Esophagus squamous epithelium (tissue), 5 donors: Measurements from ENCODE around the gene CCDC183. TPM values are rescaled to one million over a fixed set of nuclear protein-coding genes. Genes with fewer than 3 reads are reported as not detected.
"Not testable (repeated sequence)": the region's sequence is repeated elsewhere in the genome, so short reads cannot be mapped to it uniquely, and the experiment has no call there.

Experiments used
- DNase-seq: peaks from one replicate; lab custom pipeline; 2025; lab: John Stamatoyannopoulos, UW
- H3K27ac ChIP-seq, 4 donors: fragments of 200-600 bp; sonication (generic); one replicate each; pipeline ENCODE4 v1.5.1; 2016 to 2019; ENCODE audit warnings: mild to moderate bottlenecking in 1 of 4
- H3K27me3 ChIP-seq, 4 donors: fragments of 200-600 bp; sonication (generic); 1 replicate in 3 of 4; 2 replicates in 1 of 4; pipeline versions ENCODE4 v1.5.1 to v1.6.0; 2017 to 2021; ENCODE audit warnings: antibody characterized with exemption in 1 of 4
- H3K36me3 ChIP-seq, 3 donors: fragments of 200-600 bp; sonication (generic); one replicate each; pipeline ENCODE4 v1.5.1; 2016 to 2019
- H3K4me1 ChIP-seq, 3 donors: fragments of 200-600 bp; sonication (generic); one replicate each; pipeline ENCODE4 v1.5.1; 2017 to 2019
- H3K4me3 ChIP-seq, 4 donors: fragments of 200-600 bp; sonication (generic); 1 replicate in 3 of 4; 2 replicates in 1 of 4; pipeline ENCODE4 v1.5.1; 2016 to 2019; ENCODE audit warnings: mild to moderate bottlenecking in 2 of 4, moderate library complexity in 1 of 4
- H3K9me3 ChIP-seq, 3 donors: fragments of 200-600 bp; sonication (generic); one replicate each; pipeline ENCODE4 v1.5.1; 2016 to 2019
- POLR2A ChIP-seq, 4 donors: fragments of 450-650 bp; IDR thresholded peaks; one replicate each; pipeline ENCODE4 v1.6.1; 2017; ENCODE audit warnings: antibody characterized with exemption in 4 of 4, mild to moderate bottlenecking in 4 of 4, moderate library complexity in 3 of 4
- WGBS, 2 donors: methylation state at CpG; one replicate each; pipeline ENCODE4 v1.1.5; 2018; 5-methylcytosine and 5-hydroxymethylcytosine counted together
- intact Hi-C: fragments of 100-400 bp; cut with DNase I; formaldehyde crosslinking; loops from one replicate; pipeline ENCODE4 v1.15.0; 2022
- total RNA-seq, 4 donors: library from RNA; depleted of rRNA; stranded (reverse); fragments of >200 nt; gene quantifications; one replicate each; pipeline ENCODE4 v1.1.0, GENCODE V29; 2016
- TF ChIP-seq, protein P1 (sequence below), 6 experiments: fragments of 450-650 bp in 4 of 6; fragments of 200-600 bp in 2 of 6; sonication (generic) in 2 of 6; IDR thresholded peaks; one replicate each; pipeline ENCODE4 v1.5.1; 2016 to 2019; ENCODE audit warnings: antibody characterized with exemption in 6 of 6, mild to moderate bottlenecking in 4 of 6, moderate library complexity in 4 of 6
- donor health status: DM: yes; HTN: yes; CAD: no.

Gene CCDC183
- total RNA-seq, 4 donors from 2014 or later, result 2.1 TPM; not detected in 3

DNA sequence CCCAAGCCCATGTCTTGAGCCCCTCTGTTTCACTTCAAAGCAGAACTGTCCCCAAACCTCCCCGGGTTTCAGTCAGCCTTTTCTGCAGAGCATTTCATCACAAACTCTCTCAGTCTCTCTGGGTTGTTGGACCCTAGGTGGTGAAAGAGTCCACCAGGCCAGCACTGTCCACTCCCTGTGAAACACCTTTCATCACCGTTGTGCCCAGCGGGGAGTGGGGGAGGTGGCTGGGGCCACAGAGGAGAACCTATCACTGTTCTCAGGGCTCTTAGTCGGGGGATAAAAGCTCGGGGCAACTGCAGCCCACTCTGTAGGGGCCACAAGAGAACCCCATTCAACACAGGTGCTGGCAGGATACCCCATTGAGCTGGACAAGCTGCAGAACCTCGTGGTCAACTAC is 6.2 kb downstream of the CCDC183 start:
- intact Hi-C loops, result no loop called here
- WGBS, 2 donors, result 63 to 71% methylated on average over 4 of the region's 6 CpGs
- Histone ChIP-seq H3K27ac (no peak overlapping the region), H3K9me3 (no peaks in the 10 kb centered on the region), H3K36me3 (peaks cover 0 to 8% (median 0%) of the 10 kb centered on the region in 3 donors), H3K4me3 (no peak overlapping the region), H3K4me1 (peaks cover 34 to 53% (median 36%) of the 10 kb centered on the region in 3 donors), H3K27me3 (peaks cover 0 to 61% (median 17%) of the 10 kb centered on the region in 4 donors)
- no peak for DNase-seq
- TF ChIP-seq, protein P1, sequence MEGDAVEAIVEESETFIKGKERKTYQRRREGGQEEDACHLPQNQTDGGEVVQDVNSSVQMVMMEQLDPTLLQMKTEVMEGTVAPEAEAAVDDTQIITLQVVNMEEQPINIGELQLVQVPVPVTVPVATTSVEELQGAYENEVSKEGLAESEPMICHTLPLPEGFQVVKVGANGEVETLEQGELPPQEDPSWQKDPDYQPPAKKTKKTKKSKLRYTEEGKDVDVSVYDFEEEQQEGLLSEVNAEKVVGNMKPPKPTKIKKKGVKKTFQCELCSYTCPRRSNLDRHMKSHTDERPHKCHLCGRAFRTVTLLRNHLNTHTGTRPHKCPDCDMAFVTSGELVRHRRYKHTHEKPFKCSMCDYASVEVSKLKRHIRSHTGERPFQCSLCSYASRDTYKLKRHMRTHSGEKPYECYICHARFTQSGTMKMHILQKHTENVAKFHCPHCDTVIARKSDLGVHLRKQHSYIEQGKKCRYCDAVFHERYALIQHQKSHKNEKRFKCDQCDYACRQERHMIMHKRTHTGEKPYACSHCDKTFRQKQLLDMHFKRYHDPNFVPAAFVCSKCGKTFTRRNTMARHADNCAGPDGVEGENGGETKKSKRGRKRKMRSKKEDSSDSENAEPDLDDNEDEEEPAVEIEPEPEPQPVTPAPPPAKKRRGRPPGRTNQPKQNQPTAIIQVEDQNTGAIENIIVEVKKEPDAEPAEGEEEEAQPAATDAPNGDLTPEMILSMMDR (IDR thresholded peaks at IDR 0.05), result no peak
- TF ChIP-seq POLR2A (IDR thresholded peaks at IDR 0.05), result no peak

- H3K27ac ChIP-seq, H3K4me3 ChIP-seq, DNase-seq, H3K9me3 ChIP-seq, H3K36me3 ChIP-seq, intact Hi-C loops: not testable (repeated sequence)
- peaks cover 34 to 53% (median 37%) of the 10 kb centered on the region in 3 donors for H3K4me1 ChIP-seq
- H3K27me3 ChIP-seq, result peaks cover 0 to 53% (median 17%) of the 10 kb centered on the region in 4 donors
- no CpG with 5 or more reads among the region's 9 CpGs for WGBS, 2 donors
Measured at GRCh38 chr9:136803009-136803550, 6.9 kb downstream of the CCDC183 start.

DNA sequence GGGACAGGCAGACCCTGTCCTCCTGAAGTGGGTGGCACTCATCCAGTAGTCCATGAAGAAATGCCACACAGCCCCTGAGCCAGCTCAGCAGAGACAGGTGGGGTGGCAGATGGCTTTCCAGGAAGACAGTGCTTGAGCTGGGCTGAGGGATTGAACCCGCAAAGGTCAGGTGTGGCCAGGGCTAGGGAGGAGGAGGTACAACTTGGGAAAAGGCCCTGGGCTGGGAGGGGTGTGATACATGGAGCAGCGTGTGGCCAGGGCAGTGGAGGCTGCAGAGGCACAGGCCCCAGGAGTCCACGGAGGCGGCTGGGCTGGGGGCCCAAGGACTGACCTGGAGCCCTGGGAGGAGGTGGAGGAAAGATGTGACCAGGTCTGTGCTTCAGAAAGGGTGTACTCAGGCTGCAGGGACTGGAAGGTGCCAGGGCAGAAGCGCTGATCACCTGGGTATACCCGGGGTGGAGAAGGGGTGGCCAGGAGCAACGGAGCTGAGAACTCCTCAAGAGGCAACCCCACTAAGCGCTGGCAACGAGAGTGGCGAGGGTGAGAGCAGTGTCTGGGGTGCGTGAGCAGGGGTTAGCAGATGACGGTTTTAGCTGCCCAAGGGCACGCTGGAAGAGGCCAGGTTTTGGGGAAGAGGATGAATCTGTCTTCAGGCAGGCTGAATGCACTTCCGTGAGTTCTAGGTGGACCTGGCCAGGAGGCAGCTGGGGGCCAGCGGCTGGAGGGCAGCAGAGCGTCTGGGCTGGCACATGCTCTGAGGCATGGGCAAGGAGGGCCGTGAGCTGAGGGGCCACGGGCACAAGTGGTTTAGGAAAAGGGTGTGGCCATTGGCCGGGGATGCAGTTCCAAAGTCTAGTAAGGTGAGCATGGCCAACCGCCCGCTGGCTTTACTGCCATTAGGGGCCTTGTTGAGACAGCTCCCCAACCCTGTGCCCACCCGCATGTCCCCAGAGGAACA is 7.7 kb downstream of the CCDC183 start:
- no peak overlapping the region for H3K27ac ChIP-seq

GRCh38 chr9:136804509-136805206 is 8.5 kb downstream of the CCDC183 start:
- H3K27me3 ChIP-seq, result peaks cover 0 to 37% (median 3%) of the 10 kb centered on the region in 4 donors
- no peak overlapping the region for H3K27ac ChIP-seq
- WGBS, 2 donors, result 79 to 91% methylated on average over 5 to 9 of the region's 20 CpGs
- no peaks in the 10 kb centered on the region for H3K9me3 ChIP-seq
- H3K36me3 ChIP-seq, result peaks cover 0 to 12% (median 0%) of the 10 kb centered on the region in 3 donors
- H3K4me3 ChIP-seq, result no peak overlapping the region
- peaks cover 36 to 53% (median 40%) of the 10 kb centered on the region in 3 donors for H3K4me1 ChIP-seq
- no peak for DNase-seq
- intact Hi-C loops, result no loop called here
- no peak for TF ChIP-seq POLR2A (IDR thresholded peaks at IDR 0.05)
- TF ChIP-seq, protein P1 (IDR thresholded peaks at IDR 0.05), result no peak

More for the DNA sequence above, 7.7 kb downstream of the CCDC183 start:
- Histone ChIP-seq H3K4me3 (no peak overlapping the region), H3K27me3 (peaks cover 0 to 45% (median 12%) of the 10 kb centered on the region in 4 donors), H3K9me3 (no peaks in the 10 kb centered on the region), H3K36me3 (peaks cover 0 to 8% (median 0%) of the 10 kb centered on the region in 3 donors), H3K4me1 (peaks cover 36 to 53% (median 42%) of the 10 kb centered on the region in 3 donors)
- DNase-seq, result no peak
- WGBS, 2 donors, result 85 to 90% methylated on average over 18 to 20 of the region's 22 CpGs
- intact Hi-C loops, result no loop called here
- no peak for TF ChIP-seq POLR2A (IDR thresholded peaks at IDR 0.05)

- Histone ChIP-seq H3K36me3 (peaks cover 0 to 18% (median 0%) of the 10 kb centered on the region in 3 donors), H3K4me1 (peaks cover 35 to 53% (median 37%) of the 10 kb centered on the region in 3 donors), H3K27ac (no peak overlapping the region), H3K4me3 (no peak overlapping the region), H3K9me3 (no peaks in the 10 kb centered on the region), H3K27me3 (peaks cover 0 to 31% (median 1%) of the 10 kb centered on the region in 4 donors)
- no peak for DNase-seq
- WGBS, 2 donors, result 91 to 94% methylated on average over 5 to 10 of the region's 12 CpGs
- intact Hi-C loops, result no loop called here
- TF ChIP-seq, protein P1 (IDR thresholded peaks at IDR 0.05), result no peak
- no peak for TF ChIP-seq POLR2A (IDR thresholded peaks at IDR 0.05)
Measured at GRCh38 chr9:136805207-136805740, 9.1 kb downstream of the CCDC183 start.
